GM18505 (cell line): ENCODE results near the gene PLOD1.
"Not testable (repeated sequence)": the region's sequence is repeated elsewhere in the genome, so short reads cannot be mapped to it uniquely, and the experiment has no call there.

Source experiments
- ATAC-seq: cut with Tn5 transposase; IDR thresholded peaks from one replicate; pipeline ENCODE4 v1.9.1; 2021; ENCODE audit not compliant: unreplicated experiment
- POLR2A ChIP-seq: IDR thresholded peaks from 4 replicates; pipeline ENCODE4 v1.6.1; 2011; ENCODE audit warnings: borderline replicate concordance; ENCODE audit not compliant: insufficient read depth, insufficient read length; ENCODE audit errors: extremely low read depth

Gene PLOD1

DNA sequence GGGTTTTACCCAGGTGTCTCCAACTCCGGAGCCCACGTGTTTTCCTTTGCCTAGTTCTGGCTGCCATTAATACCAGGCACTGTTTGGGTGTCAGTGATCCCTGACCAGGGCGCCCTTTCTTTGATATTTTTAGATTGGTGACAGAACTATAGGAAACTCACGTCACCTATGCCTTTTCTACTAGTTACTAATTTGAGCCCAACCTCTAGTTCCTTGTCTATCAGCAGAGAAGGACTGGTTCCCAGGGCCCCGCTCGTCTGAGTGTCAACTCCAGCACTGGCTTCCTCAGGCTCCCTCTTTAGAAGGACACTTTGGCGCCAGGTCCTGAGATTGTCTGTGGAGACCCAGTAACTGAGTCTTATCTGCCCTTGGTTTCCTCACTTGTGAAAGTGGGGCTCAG, 55.2 kb downstream of the PLOD1 start:
- ATAC-seq: no peak
- TF ChIP-seq POLR2A: no peak

GRCh38 chr1:11990303-11991032, 56.0 kb downstream of the PLOD1 start:
- no peak for ATAC-seq
- no peak for TF ChIP-seq POLR2A

- no peak for ATAC-seq
- TF ChIP-seq POLR2A: no peak
Observed at GRCh38 chr1:11991969-11992676, 57.6 kb downstream of the PLOD1 start.

DNA sequence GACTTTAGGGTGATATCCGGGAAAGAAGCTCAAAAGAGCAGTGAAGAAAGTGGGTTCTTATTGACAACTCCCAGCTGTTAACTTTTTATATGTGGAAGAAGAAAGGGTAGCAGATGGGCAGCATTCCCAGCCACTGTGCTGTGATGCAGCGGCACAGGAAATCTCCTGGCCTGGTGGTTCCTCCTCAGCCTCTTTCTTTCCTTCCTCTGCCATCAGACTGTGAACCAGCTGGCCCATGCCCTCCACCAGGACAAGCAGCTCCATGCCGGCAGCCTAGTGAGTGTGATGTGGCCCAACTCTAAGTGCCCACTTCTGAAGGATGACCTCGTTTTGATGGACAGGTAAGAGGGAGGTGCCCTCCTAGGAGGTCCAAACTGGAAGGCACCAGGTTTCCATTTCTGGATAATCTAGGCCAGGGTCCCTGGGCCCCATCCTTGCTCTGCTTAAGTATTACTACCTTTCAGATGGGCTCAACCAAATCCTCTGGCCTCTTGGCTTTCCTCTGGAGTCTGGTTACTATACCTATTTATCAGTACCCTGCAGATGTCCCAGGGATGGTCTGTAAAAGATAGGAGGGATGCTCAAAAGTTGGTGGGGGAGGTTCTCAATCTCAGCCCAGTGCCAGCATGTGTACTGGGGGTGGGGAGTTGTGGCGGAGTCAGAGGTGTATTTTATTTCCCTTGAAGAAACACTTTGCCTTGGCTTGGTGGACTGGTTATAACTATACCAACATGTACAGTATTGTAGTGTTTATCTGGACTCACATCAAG, 62.7 kb downstream of the PLOD1 start:
- no peak for ATAC-seq
- no peak for TF ChIP-seq POLR2A

DNA sequence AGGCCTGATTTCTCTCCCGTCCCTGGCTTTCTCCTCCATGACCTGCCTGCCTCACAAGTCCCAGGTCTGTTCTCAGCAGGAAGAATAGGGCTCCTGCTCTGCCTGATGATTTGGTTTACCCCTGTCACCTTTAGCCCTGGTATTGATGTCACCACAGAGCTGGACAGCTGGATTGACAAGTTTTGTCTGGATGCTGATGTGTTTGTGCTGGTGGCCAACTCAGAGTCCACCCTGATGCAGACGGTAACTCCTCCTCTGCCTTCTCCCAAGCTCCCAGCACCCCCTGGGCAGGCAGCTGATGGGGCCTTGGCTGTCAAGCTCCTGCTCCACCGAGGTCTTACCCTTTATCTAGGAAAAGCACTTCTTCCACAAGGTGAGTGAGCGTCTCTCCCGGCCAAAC, 64.1 kb downstream of the PLOD1 start:
- no peak for ATAC-seq
- TF ChIP-seq POLR2A: no peak

- TF ChIP-seq POLR2A: no peak
- ATAC-seq: no peak
Observed at GRCh38 chr1:11999236-11999635, 64.7 kb downstream of the PLOD1 start.

DNA sequence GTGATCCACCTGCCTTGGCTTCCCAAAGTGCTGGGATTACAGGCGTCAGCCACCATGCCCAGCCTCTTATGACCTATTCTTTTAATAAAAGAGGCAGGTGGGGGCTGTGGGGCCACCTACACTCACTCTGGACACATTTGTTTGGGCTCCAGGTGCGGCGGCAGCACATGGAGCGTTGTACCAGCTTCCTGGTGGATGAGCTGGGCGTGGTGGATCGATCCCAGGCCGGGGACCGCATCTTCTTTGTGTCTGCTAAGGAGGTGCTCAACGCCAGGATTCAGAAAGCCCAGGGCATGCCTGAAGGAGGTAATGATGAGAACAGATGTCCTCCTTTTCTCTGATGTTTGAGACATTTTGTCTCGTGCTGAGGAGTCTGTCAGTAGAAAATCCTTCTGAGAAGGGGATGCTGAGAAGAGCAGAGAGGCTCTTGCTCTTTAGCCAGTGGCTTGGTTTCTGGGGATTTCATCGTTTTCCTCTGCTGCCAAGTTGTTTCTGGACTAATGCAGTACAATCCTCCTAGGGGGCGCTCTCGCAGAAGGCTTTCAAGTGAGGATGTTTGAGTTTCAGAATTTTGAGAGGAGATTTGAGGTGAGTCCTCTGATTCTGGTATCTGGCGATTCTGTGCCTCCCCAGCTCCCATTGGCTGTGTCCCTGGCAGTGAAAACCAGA, 66.9 kb downstream of the PLOD1 start:
- ATAC-seq: no peak
- TF ChIP-seq POLR2A: no peak

GRCh38 chr1:12001996-12002493, 67.5 kb downstream of the PLOD1 start:
- no peak for ATAC-seq
- TF ChIP-seq POLR2A: no peak

- no peak for TF ChIP-seq POLR2A
Observed at GRCh38 chr1:12003762-12004161, 69.2 kb downstream of the PLOD1 start.

DNA sequence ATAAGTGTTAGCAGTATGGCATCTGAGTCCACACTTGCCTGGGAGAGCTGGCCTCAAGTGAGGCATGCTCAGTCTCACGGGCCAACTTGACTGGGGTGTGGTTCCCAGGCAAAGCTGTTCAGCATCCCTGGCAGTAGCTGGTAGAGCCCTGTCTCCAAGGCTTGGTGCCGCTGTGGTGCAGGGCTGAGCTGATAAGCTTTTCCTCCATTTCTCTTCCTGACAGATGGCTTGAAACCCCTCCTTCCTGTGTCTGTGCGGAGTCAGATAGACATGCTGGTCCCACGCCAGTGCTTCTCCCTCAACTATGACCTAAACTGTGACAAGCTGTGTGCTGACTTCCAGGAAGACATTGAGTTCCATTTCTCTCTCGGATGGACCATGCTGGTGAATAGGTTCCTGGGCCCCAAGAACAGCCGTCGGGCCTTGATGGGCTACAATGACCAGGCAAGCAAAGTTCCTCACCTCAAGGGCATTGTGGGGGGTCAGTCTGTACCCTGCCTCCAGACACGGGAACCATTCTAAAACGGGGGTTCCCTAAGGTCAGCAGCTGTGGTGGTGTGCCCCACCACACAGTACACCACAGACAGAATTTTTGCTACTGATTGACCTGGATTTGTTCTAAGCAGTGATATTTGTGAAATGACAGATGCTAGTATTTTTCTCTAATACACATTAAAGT, 71.1 kb downstream of the PLOD1 start:
- ATAC-seq: no peak
- TF ChIP-seq POLR2A: no peak

More at GRCh38 chr1:12003762-12004161, 69.2 kb downstream of the PLOD1 start:
- no peak for ATAC-seq

DNA sequence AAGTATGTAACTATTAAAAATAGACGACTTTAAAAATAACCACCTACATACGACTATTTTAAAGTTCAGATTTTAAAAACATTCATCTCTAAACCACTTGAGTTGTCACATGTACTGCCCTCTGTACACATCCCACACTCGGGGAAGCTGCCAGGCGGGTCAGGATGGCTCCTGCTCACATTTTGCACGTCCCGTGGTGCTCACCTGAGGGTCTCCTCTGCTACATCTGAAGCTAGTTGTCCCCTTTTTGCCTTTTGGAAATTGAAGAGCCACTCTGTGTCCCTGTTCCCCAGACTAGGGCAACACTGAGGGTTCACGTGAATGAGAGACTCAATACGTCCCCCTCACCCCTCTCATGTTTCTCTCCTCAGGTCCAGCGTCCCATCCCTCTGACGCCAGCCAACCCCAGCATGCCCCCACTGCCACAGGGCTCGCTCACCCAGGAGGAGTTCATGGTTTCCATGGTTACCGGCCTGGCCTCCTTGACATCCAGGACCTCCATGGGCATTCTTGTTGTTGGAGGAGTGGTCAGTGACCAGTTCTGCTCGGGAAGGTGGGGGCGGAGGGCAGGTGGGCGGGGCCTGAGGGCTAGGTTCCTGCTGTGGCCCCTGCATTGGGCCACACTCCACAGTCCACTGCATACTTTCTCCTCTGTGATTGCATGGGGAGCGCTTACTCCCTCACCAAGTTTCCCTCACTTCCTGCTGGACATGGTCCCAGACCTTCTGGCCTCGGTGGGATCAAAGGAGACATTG, 71.8 kb downstream of the PLOD1 start:
- TF ChIP-seq POLR2A: no peak
- ATAC-seq: no peak

DNA sequence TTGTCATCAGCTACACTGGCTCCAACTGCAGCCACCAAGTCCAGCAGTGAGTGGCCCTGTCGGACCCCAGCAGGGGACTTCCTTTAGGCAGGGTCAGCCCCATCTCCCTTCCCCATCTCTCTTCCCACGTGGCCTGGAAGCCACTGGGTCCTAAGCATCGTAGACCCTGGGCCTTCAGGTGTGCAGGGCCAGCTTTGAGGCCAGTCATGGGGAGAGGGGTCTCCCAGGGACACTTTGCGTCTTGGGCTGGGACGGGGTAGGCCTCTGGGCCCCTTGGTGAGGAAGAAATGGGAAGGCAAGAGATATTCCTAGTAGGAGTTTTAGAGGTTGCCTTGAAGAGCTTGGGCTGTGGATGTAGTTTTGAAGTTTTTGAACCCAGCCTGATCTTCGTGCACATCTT, 72.7 kb downstream of the PLOD1 start:
- ATAC-seq: no peak
- no peak for TF ChIP-seq POLR2A

GRCh38 chr1:12008355-12008754, 73.8 kb downstream of the PLOD1 start:
- ATAC-seq: not testable (repeated sequence)
